ENCODE results near the gene MYZAP. TPM values are rescaled to one million over a fixed set of nuclear protein-coding genes. Genes with fewer than 3 reads are reported as not detected.
A peak's percentile ranks its signal among the peaks of the same experiment; 100 is the strongest.

The MYZAP gene
- total and polyA plus RNA-seq, 2 experiments from 2014 or later = 143 to 175 TPM

DNA sequence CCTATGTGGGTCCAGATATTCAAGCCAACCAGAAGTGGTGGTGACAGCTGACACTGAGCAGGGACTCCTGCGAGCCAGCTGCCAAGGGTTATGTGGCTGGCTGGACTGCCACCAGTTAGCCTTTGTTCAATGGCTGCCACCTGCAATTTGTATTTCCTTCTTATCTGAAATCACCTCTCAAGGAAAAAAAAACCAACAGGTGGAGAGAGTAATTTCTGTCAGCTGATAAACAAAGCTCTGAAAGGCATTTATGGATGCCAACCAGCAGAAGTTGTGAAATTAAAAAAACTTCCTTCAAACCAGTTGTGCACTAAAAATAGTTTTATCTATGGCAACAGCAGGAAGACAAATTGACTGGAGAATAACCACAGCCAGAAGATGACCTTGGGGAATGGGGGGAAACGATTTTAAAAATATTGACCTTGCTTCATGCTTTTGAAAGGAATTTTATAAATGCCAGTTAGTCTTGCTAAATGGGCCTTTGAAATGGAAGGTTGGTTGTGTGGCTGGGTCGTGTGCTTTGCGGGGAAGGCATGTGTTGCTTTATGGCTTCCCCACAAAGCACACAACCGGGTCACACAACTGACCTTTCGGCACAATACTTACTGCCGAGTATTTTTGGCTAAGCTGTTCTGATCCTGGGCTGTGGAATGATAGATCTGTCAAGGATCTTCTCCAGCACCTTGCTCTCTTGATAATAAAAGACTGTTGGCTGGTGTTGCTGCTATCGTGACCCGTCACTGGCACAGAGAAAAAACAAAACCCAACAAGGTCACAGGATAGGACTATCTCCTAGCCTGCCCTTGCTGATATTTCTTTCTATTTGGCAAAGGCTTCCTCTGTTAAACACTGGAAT, 3.5 kb downstream of the MYZAP start:
- peak overlapping the region; percentile 94 for H3K27ac ChIP-seq
- H3K9me3 ChIP-seq (ENCODE audit: low read depth) = no peaks in the 10 kb centered on the region
- no peaks in the 10 kb centered on the region for H3K36me3 ChIP-seq
- DNase-seq (ENCODE audit: low read depth in 1 of 2, low spot score in 1 of 2) = peak in 1 of 2 donors; percentile 90
- no peak overlapping the region for H3K4me3 ChIP-seq
- peaks cover 65% of the 10 kb centered on the region for H3K4me1 ChIP-seq (ENCODE audit: low read depth)
- no peaks in the 10 kb centered on the region for H3K27me3 ChIP-seq
- no peak for TF ChIP-seq CTCF (IDR thresholded peaks at IDR 0.05; ENCODE audit: low read depth, low read length)

DNA sequence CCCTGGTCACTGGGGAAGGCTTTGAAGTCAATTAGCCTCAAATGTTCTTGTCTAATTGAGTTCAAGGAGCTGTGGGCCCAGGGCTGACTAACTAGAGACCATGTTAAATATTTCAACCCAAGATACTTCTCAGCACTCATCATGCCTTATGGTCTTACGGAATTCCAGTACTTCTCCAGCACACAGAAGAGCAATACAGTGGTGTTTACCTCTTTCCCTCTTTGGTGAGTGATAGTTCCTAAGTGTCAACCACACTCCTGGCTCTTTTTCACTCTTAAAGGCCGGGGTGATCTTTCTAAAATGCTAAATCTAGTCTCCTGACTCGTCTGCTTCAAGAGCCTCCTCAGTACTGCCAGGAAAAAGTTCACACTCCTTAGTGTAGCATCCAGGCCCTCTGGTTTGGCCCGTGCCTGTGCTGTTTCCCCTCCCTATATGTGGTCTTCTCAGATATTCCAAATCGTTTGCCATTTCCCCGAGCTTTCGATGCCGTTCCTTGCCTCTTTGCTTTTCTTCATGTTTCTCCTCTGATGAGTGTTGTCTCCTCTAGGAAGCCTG, 4.7 kb downstream of the MYZAP start:
- Histone ChIP-seq H3K27ac (peak overlapping the region; percentile 94), H3K4me3 (no peak overlapping the region), H3K27me3 (no peaks in the 10 kb centered on the region), H3K4me1 (ENCODE audit: low read depth) (peaks cover 66% of the 10 kb centered on the region), H3K9me3 (ENCODE audit: low read depth) (no peaks in the 10 kb centered on the region), H3K36me3 (no peaks in the 10 kb centered on the region)
- TF ChIP-seq CTCF (IDR thresholded peaks at IDR 0.05; ENCODE audit: low read depth, low read length) = no peak
- no peak for DNase-seq (ENCODE audit: low read depth in 1 of 2, low spot score in 1 of 2)

- peak overlapping the region; percentile 94 for H3K27ac ChIP-seq
- no peaks in the 10 kb centered on the region for H3K36me3 ChIP-seq
- no peaks in the 10 kb centered on the region for H3K27me3 ChIP-seq
- no peak overlapping the region for H3K4me3 ChIP-seq
- no peak for DNase-seq (ENCODE audit: low read depth in 1 of 2, low spot score in 1 of 2)
- no peaks in the 10 kb centered on the region for H3K9me3 ChIP-seq (ENCODE audit: low read depth)
- no peak for TF ChIP-seq CTCF (IDR thresholded peaks at IDR 0.05; ENCODE audit: low read depth, low read length)
- H3K4me1 ChIP-seq (ENCODE audit: low read depth) = peaks cover 69% of the 10 kb centered on the region
Measured at GRCh38 chr15:57596978-57597377, 5.3 kb downstream of the MYZAP start.

DNA sequence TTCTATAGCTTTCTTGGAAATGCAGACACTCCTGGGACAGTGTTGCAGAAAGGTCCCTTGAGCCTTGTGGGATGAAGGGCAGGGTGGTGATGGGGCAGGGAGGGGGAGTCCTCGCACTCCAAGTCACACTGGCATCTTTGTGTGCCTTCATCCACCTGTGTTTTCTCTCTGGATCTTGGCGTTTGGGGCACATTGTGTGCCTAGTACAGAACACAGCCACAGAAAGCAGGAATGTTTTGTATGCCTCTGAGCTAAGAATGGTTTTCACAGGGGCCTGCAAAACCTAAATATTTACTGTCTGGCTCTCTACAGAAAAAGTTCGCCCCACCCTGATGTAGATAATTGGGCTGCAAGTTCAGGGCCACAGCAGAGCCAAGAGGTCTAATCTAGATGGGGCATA, 5.7 kb downstream of the MYZAP start:
- Histone ChIP-seq H3K36me3 (no peaks in the 10 kb centered on the region), H3K9me3 (ENCODE audit: low read depth) (no peaks in the 10 kb centered on the region), H3K27ac (peak overlapping the region; percentile 94), H3K27me3 (no peaks in the 10 kb centered on the region), H3K4me3 (no peak overlapping the region), H3K4me1 (ENCODE audit: low read depth) (peaks cover 69% of the 10 kb centered on the region)
- TF ChIP-seq CTCF (IDR thresholded peaks at IDR 0.05; ENCODE audit: low read depth, low read length) = no peak
- no peak for DNase-seq (ENCODE audit: low read depth in 1 of 2, low spot score in 1 of 2)

DNA sequence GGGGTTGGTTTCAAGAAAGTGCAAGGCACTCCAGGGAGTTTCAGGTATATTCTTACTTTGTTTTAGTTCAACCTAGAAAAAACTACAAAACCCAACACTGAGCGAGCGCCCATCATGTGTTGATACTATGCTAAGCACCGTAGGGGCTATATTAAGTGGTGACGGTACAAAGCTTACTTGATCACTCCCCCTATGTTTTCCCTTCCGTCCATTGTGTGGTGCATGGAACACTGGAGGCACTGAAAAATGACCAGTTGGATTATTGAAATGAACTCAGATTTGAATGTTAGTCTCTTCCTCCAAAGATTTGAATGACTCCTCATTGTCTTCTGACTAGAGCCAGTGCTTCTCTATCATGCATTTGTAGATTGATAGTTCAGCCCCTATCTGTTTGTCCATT, 6.6 kb downstream of the MYZAP start:
- no peaks in the 10 kb centered on the region for H3K36me3 ChIP-seq
- peaks cover 74% of the 10 kb centered on the region for H3K4me1 ChIP-seq (ENCODE audit: low read depth)
- DNase-seq (ENCODE audit: low read depth in 1 of 2, low spot score in 1 of 2) = no peak
- H3K9me3 ChIP-seq (ENCODE audit: low read depth) = no peaks in the 10 kb centered on the region
- peak overlapping the region; percentile 94 for H3K27ac ChIP-seq
- no peak for TF ChIP-seq CTCF (IDR thresholded peaks at IDR 0.05; ENCODE audit: low read depth, low read length)
- no peak overlapping the region for H3K4me3 ChIP-seq
- H3K27me3 ChIP-seq = no peaks in the 10 kb centered on the region

Data from cardiac muscle cell (in vitro differentiated cells and primary cell).